Stimulated activated CD8-positive, alpha-beta memory T cell treated with anti-CD3 and anti-CD28 coated beads, Interleukin-4, amount 100 ng/mL, for 4 hours (primary cell): Measurements from ENCODE around the gene ENPP3.
"Not testable (repeated sequence)": the region's sequence is repeated elsewhere in the genome, so short reads cannot be mapped to it uniquely, and the experiment has no call there.

Experiments
- DNase-seq, 2 donors: peaks; one replicate each; pipeline ENCODE4 v3.0.0-alpha.2; 2020; ENCODE audit warnings: low read depth in 2 of 2, low spot score in 1 of 2

Gene ENPP3

DNA sequence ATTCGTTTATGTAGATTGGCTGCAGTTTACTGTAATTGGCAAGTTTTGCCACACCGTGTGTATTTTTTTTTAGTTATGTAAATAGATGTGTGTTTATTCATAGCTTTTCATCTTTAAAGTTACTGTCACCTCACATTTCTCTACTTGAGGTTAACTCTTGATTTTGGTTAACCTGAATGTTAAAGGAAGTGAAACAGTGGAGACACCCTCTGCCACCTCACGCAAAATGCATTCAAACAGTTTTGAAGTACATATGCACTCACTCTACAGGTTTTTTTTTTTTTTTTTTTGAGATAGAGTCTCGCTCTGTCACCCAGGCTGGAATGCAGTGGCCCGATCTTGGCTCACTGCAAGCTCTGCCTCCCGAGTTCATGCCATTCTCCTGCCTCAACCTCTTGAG is 46.4 kb downstream of the ENPP3 start:
- DNase-seq: no peak

DNA sequence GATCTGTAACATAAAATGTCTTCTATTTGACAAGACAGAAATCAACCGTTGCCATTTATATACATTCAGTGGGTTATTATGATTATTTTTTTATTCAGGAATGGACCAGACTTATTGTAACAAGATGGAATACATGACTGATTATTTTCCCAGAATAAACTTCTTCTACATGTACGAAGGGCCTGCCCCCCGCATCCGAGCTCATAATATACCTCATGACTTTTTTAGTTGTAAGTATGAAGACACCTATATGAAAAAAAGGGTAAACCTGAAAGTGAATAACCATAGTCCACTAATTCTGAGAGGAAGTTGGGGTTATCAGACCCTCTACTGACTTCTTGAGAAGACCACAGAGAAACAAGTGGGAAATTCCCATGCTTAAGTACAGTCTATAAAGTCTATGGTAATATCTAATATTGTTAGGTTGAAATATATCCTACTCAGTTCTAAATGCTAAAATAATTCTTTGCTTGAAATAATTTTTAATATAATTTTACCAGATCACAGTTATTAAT is 48.2 kb downstream of the ENPP3 start:
- no peak for DNase-seq

DNA sequence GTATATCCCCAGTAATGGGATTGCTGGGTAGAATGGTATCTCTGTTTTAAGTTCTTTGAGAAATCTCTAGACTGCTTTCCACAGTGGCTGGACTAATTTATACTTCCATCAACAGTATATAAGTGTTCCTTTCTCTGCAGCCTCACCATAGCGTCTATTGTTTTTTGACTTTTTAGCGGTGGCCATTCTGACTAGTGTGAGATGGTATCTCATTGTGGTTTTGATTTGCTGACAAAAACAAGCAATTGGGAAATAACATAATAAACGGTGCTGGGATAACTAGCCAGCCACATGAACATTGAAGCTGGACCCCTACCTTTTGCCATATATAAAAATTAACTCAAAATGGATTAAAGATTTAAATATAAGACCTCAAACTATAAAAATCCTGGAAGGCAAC is 49.9 kb downstream of the ENPP3 start:
- DNase-seq: no peak

DNA sequence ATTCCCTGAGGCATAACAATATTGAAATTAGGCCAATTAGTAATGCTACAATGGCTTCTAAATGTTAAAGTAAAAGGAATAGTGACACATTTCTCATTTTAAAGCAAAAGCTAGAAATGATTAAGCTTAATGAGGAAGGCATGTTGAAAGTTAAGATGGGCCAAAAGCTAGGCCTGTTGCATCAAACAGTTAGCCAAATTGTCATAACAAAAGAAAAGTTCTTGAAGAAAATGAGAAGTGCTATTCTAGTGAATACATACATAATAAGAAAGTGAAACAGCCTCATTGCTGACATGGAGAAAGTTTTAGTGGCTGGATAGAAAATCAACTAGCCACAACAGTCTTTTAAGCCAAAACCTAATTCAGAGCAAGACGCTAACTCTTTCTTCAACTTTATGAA is 51.2 kb downstream of the ENPP3 start:
- no peak for DNase-seq

GRCh38 chr6:131692031-131692430 is 54.9 kb downstream of the ENPP3 start:
- no peak for DNase-seq

DNA sequence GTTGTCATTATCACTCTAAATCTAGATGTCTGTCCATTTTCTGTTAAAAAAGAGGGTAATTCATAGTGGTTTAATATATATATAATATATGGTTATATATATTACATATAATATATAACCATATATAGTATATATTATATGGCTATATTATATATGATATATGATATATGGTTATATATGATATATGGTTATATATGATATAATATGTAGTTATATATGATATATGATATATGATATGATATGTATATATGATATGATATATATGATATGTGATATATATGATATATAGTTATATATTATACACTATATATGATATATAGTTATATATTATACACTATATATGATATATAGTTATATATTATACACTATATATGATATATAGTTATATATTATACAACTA is 55.5 kb downstream of the ENPP3 start:
- DNase-seq: no peak

- DNase-seq: no peak
Measured at GRCh38 chr6:131693384-131693783, 56.3 kb downstream of the ENPP3 start.

- DNase-seq: no peak
Measured at GRCh38 chr6:131694832-131695426, 57.8 kb downstream of the ENPP3 start.

GRCh38 chr6:131696956-131697355 is 59.9 kb downstream of the ENPP3 start:
- DNase-seq: no peak

DNA sequence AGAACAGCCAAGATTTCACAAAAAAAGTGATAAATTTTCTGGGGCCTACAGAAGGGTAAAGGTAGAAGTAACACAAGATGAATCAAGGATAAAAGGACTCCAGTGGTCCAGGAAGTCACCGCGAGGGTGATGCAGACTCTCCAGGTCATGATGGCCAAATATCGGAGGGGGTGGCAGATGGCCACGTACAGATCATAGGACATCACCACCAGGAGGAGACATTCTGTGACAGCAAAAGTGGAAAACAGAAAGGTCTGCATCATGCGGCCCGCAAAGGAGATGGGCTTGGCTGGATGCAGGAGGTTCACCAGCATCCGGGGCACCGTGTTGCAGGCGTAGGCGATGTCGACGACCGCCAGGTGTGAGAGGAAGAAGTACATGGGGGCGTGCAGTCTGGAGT is 63.7 kb downstream of the ENPP3 start:
- DNase-seq: not testable (repeated sequence)

DNA sequence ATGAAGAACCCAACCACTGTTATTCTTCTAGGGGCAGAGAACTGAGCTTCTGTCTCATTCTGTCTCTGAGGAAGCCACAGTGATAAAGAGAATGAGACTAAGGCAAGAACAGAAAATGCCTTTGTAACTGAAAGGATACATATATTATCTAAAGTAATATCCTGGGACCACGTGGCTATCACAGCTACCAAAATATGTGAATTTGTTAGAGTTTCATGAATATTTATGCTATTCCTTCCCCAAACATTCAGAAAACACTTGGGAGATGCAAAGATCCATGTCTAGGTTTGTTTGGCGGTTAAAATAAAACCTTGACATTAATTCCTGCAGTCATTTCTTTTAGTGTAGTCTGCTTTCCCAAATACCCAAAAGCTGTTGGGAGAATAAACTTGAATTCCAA is 66.8 kb downstream of the ENPP3 start:
- not testable (repeated sequence) for DNase-seq

- not testable (repeated sequence) for DNase-seq
Measured at GRCh38 chr6:131710917-131711316, 73.8 kb downstream of the ENPP3 start, which contains the start of gene CTAGE9. Gene CTAGE9 (minus strand): TSS chr6:131711017. CDS start chr6:131711017, 0 bp downstream.

- not testable (repeated sequence) for DNase-seq
Measured at GRCh38 chr6:131715567-131715966, 78.5 kb downstream of the ENPP3 start.

- DNase-seq: no peak
Measured at GRCh38 chr6:131717836-131718542, 80.9 kb downstream of the ENPP3 start.

DNA sequence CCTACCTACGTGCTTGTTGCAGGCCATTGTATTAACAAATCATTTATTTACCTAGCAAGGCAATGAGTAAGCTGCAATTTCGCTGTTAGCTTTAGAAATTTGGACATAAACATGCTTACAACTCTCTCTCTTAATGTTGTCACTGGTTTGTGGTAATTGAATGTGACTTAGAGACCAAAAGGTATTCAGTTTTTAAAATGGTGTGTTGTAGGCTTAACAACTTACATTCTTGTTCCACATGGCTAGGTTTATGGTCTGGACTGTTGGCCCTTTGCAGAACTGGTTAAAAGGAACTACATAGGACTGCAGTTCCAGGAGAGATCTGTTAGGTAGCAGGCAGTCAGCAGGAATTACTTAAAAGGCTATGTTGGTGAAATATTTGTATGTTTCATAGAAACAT is 84.1 kb downstream of the ENPP3 start:
- no peak for DNase-seq

GRCh38 chr6:131724114-131724513 is 87.0 kb downstream of the ENPP3 start:
- DNase-seq: no peak

DNA sequence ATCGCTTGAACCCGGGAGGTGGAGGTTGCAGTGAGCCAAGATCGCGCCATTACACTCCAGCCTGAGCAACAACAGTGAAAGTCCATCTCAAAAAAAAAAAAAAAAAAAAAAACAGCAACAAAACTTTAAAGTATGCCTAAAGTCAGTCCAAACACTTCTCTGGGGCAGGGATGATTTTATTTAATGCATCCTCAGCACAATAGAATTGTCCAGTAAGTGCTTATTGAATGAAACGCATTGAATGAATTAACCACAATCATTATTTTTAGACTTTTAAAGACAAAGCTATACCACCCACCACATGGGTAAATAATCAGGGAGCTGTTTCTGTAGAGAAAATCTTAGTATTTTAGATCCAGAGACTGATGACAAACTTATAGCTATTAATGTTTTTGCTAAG is 90.4 kb downstream of the ENPP3 start:
- DNase-seq: no peak

DNA sequence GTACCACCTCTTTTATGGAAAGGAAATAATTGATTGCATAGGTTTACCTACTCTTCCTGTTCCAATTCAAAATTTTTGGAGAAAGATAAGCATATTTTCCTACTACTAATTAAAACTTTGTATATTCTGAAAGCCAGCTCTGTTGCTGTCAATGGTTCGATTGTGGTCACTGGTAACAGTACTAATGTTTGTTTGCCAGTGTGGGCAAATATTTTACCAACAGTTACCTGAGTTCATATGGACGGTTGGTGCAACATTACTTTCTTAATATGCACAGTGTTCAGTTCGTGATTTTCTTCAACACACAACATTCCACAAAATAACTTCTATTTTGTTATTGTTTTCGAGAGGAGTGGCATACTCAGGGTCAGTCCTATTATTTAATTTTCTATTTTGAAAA is 90.8 kb downstream of the ENPP3 start:
- no peak for DNase-seq

DNA sequence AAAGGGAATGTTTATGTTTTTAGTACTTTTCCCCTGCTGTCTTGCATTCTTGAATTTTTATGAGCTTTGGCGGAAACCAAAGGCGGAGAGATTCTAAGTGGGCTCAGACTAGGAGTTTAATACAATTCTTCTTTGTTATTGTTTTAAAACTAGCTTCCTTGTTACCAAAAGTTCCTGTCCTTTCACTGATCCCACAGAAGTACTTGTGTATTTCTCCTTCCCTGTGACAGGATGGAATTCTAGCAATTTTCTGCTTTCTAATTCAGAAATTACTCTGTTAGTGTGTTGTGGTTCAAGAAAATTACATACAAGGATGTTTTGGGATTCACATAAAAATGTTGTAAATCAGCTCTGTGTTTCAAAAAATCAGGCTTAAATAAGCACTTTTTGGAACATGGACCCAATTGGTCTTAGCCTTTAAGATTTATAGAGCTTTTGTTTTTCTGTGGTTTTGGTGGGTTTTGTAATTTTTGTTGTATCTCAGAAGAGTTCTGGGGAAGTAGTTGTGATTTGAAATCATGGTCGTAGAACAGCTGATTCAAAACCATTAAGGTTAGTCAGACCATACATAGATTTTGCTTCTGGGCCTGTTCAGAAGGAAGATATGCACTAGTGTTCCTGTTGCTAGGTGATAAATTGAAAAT is 91.3 kb downstream of the ENPP3 start:
- no peak for DNase-seq

- no peak for DNase-seq
Measured at GRCh38 chr6:131729550-131729949, 92.4 kb downstream of the ENPP3 start.

DNA sequence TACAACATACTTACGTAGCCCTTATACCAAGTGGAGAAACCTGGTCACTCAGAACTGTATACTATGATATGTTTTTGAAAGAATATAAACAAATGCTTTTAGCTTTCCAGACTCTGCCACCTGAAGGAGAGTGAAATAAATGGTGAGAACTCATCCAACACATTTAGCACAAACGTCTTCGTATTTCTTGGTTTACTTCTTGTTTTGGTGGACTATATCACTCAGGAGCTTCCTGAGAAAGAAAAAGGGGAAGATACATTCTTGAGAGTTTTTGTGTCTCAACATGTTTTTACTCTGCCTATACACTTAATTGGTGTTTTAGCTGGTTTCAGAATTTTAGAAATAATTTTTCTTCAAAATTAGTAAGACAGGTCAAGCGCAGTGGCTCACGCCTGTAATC is 93.2 kb downstream of the ENPP3 start:
- DNase-seq: no peak

GRCh38 chr6:131731224-131731623 is 94.1 kb downstream of the ENPP3 start:
- no peak for DNase-seq
